HepG2 (cell line): ENCODE data around the gene PLEKHH3. TPM values are rescaled to one million over a fixed set of nuclear protein-coding genes. Genes with fewer than 3 reads are reported as not detected.

Source experiments
- BORCS8-MEF2B ChIP-seq: sonication (generic); formaldehyde crosslinking; IDR thresholded peaks from 2 replicates; pipeline ENCODE4 v1.8.0; 2022; ENCODE audit warnings: mild to moderate bottlenecking, missing genetic modification reagents
- GABPB1 ChIP-seq: IDR thresholded peaks from 2 replicates; pipeline ENCODE4 v1.6.1; 2016; ENCODE audit warnings: mild to moderate bottlenecking, missing genetic modification reagents, moderate library complexity, missing compliant biosample characterization
- HNF4G ChIP-seq, 2 experiments: sonication (generic) in 1 of 2; formaldehyde crosslinking in 1 of 2; IDR thresholded peaks; 2 replicates each; pipeline versions ENCODE4 v1.4.0 to v1.6.1; 2011 to 2020; ENCODE audit warnings: borderline replicate concordance in 2 of 2, low read depth in 2 of 2, mild to moderate bottlenecking in 2 of 2, low read length in 1 of 2, missing genetic modification reagents in 1 of 2, moderate library complexity in 1 of 2
- HOXA7 ChIP-seq: sonication (generic); formaldehyde crosslinking; IDR thresholded peaks from 2 replicates; pipeline ENCODE4 v1.8.1; 2022; ENCODE audit warnings: mild to moderate bottlenecking, missing genetic modification reagents, moderate library complexity
- MAX ChIP-seq: IDR thresholded peaks from 2 replicates; pipeline ENCODE4 v1.6.1; 2012; ENCODE audit warnings: inconsistent platforms
- NFAT5 ChIP-seq: sonication (generic); formaldehyde crosslinking; IDR thresholded peaks from 2 replicates; pipeline ENCODE4 v1.4.0; 2020; ENCODE audit warnings: missing genetic modification reagents
- NFKB2 ChIP-seq: sonication (generic); formaldehyde crosslinking; IDR thresholded peaks from 2 replicates; pipeline ENCODE4 v1.4.0; 2020; ENCODE audit warnings: missing genetic modification reagents, borderline replicate concordance
- RXRA ChIP-seq: sonication (generic); formaldehyde crosslinking; IDR thresholded peaks from 2 replicates; pipeline ENCODE4 v1.5.1; 2020; ENCODE audit warnings: missing genetic modification reagents
- SETDB1 ChIP-seq: sonication (generic); formaldehyde crosslinking; IDR thresholded peaks from 2 replicates; pipeline ENCODE4 v1.5.1; 2020; ENCODE audit warnings: missing genetic modification reagents, mild to moderate bottlenecking, borderline replicate concordance
- SIX1 ChIP-seq: sonication (generic); formaldehyde crosslinking; IDR thresholded peaks from 2 replicates; pipeline ENCODE4 v1.4.0; 2020; ENCODE audit warnings: missing genetic modification reagents, borderline replicate concordance
- TFDP1 ChIP-seq: IDR thresholded peaks from 2 replicates; pipeline ENCODE4 v1.6.1; 2016; ENCODE audit warnings: missing compliant biosample characterization, missing genetic modification reagents, borderline replicate concordance
- ZBTB1 ChIP-seq: sonication (generic); formaldehyde crosslinking; IDR thresholded peaks from 2 replicates; pipeline ENCODE4 v1.4.0; 2020; ENCODE audit warnings: missing genetic modification reagents, borderline replicate concordance
- ZBTB4 ChIP-seq: sonication (generic); formaldehyde crosslinking; IDR thresholded peaks from 2 replicates; pipeline ENCODE4 v1.4.0; 2020; ENCODE audit warnings: missing genetic modification reagents, mild to moderate bottlenecking, borderline replicate concordance
- ZMYM3 ChIP-seq: sonication (generic); formaldehyde crosslinking; IDR thresholded peaks from 2 replicates; pipeline ENCODE4 v1.5.1; 2020; ENCODE audit warnings: mild to moderate bottlenecking, missing genetic modification reagents
- ZNF251 ChIP-seq: sonication (generic); formaldehyde crosslinking; IDR thresholded peaks from 2 replicates; pipeline ENCODE4 v1.9.0; 2021; ENCODE audit warnings: mild to moderate bottlenecking, missing genetic modification reagents
- ZNF432 ChIP-seq: sonication (generic); formaldehyde crosslinking; IDR thresholded peaks from 2 replicates; pipeline ENCODE4 v1.5.0; 2020; ENCODE audit warnings: missing genetic modification reagents, mild to moderate bottlenecking, borderline replicate concordance
- ZNF501 ChIP-seq: sonication (generic); formaldehyde crosslinking; IDR thresholded peaks from 2 replicates; pipeline ENCODE4 v1.5.1; 2020; ENCODE audit warnings: mild to moderate bottlenecking, moderate library complexity, missing genetic modification reagents
- ZNF558 ChIP-seq: sonication (generic); formaldehyde crosslinking; IDR thresholded peaks from 2 replicates; pipeline ENCODE4 v1.9.0; 2022; ENCODE audit warnings: mild to moderate bottlenecking, missing genetic modification reagents, borderline replicate concordance
- ZNF749 ChIP-seq: sonication (generic); formaldehyde crosslinking; IDR thresholded peaks from 2 replicates; pipeline ENCODE4 v1.8.0; 2022; ENCODE audit warnings: mild to moderate bottlenecking, missing genetic modification reagents, moderate library complexity, borderline replicate concordance
- polyA plus RNA-seq, 8 experiments: library from polyadenylated mRNA; depleted of rRNA in 3 of 8; stranded (reverse) in 7 of 8; unstranded in 1 of 8; fragments of >200 nt; fragmentation: Illumina TruSeq in 4 of 8; extraction: Trizol in 4 of 8; gene quantifications; 2 replicates each; pipeline versions ENCODE4 v1.2.1 to v1.2.3, GENCODE V29; 2011 to 2016; ENCODE audit warnings: low read depth in 4 of 8, missing spikeins in 1 of 8, mixed read lengths in 1 of 8; ENCODE audit not compliant: insufficient read depth in 1 of 8
- total RNA-seq, 5 experiments: library from RNA; depleted of rRNA; stranded (reverse); fragments of >200 nt; fragmentation: Illumina TruSeq; extraction: Trizol; gene quantifications; 2 replicates each; pipeline ENCODE4 v1.2.3, GENCODE V29; 2016; ENCODE audit warnings: low read depth in 1 of 5

The PLEKHH3 gene
- total and polyA plus RNA-seq, 2 of the 13 experiments (the other 11 are each of a cell fraction or from before 2014, with no cell fraction given): 6.0 to 19.9 TPM

GRCh38 chr17:42675965-42676423 lies 800 bp downstream of the PLEKHH3 start (continued):
- TF ChIP-seq MAX (0 out of 2 replicates have a peak, but pooled peaks have one; percentile 5), ZNF501 (CRISPR knock-in tag) (peak; percentile 73; the same call in 1 of the 2 replicates), SIX1 (CRISPR knock-in tag) (no peak), ZNF558 (CRISPR knock-in tag) (peak; percentile 91; the same call in 1 of the 2 replicates), ZMYM3 (CRISPR knock-in tag) (0 out of 2 replicates have a peak, but pooled peaks have one; percentile 5), ZNF749 (no peak), SETDB1 (CRISPR knock-in tag) (0 out of 2 replicates have a peak, but pooled peaks have one; percentile 69), GABPB1 (CRISPR knock-in tag) (peak; percentile 68; the same call in 1 of the 2 replicates), ZNF251 (CRISPR knock-in tag) (peak; percentile 66; the same call in 1 of the 2 replicates), BORCS8-MEF2B (CRISPR knock-in tag) (peak; percentile 18; the same call in 1 of the 2 replicates), HOXA7 (CRISPR knock-in tag) (no peak), ZBTB1 (CRISPR knock-in tag) (no peak), ZNF432 (0 out of 2 replicates have a peak, but pooled peaks have one; percentile 17), TFDP1 (CRISPR knock-in tag) (0 out of 2 replicates have a peak, but pooled peaks have one; percentile 16), NFAT5 (0 out of 2 replicates have a peak, but pooled peaks have one; percentile 4), RXRA (CRISPR knock-in tag) (no peak), HNF4G (IDR thresholded peaks at IDR 0.05; ENCODE audit: borderline replicate concordance, low read depth, low read length) (no peak), HNF4G (CRISPR knock-in tag; IDR thresholded peaks at IDR 0.05; ENCODE audit: borderline replicate concordance, low read depth) (0 out of 2 replicates have a peak, but pooled peaks have one; percentile 6), NFKB2 (no peak), ZBTB4 (CRISPR knock-in tag) (0 out of 2 replicates have a peak, but pooled peaks have one; percentile 56)
